HG03108 (cell line): Measurements from ENCODE around the gene TBC1D5.
"Not testable (repeated sequence)": the region's sequence is repeated elsewhere in the genome, so short reads cannot be mapped to it uniquely, and the experiment has no call there.

Source experiments
- ATAC-seq: cut with Tn5 transposase; IDR thresholded peaks from one replicate; pipeline ENCODE4 v1.9.1; 2021; ENCODE audit warnings: moderate library complexity; ENCODE audit not compliant: unreplicated experiment

Gene TBC1D5

GRCh38 chr3:17649748-17650147, 92.7 kb downstream of the TBC1D5 start:
- ATAC-seq: not testable (repeated sequence)

- ATAC-seq: not testable (repeated sequence)
Observed at GRCh38 chr3:17648630-17649355, 93.6 kb downstream of the TBC1D5 start.

GRCh38 chr3:17645074-17645698, 97.2 kb downstream of the TBC1D5 start:
- ATAC-seq: no peak

DNA sequence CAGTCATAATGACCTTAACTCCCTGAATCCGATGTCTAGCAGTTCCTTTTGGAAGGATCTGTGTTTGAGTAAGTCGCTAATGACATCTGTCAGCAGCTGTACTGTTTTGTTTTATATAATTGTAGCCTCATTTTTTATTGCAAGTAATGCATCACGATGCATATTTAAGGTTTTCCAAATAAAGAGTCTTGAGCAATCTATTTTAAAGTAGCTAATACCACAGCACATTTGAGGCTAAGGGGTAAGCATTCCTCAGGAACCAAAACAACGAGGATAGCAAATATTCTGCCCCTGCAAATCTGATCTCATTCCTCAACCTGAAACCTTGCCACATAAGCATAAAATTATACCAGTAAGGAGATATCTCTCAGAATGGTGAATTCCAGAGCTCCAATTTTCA, 98.7 kb downstream of the TBC1D5 start:
- ATAC-seq: no peak

DNA sequence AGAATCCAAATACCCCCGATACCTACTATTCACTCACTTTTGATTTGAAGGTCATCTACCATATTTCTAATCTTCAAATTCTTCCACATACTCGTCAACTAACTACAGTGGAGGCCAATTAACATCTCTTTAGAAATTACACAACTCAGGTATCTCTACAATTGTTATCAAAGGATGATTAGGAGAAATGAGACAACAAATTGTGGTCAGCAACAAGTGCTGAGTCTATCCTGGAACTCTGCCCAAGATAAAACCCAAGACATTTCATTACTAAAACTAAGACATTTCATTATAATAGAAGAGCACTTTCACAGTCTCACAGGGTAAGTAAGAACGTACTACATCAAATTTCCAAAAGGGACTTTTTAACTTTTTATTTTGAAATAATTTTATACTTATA, 100.0 kb downstream of the TBC1D5 start:
- ATAC-seq: no peak

GRCh38 chr3:17640466-17640865, 102.0 kb downstream of the TBC1D5 start:
- no peak for ATAC-seq

DNA sequence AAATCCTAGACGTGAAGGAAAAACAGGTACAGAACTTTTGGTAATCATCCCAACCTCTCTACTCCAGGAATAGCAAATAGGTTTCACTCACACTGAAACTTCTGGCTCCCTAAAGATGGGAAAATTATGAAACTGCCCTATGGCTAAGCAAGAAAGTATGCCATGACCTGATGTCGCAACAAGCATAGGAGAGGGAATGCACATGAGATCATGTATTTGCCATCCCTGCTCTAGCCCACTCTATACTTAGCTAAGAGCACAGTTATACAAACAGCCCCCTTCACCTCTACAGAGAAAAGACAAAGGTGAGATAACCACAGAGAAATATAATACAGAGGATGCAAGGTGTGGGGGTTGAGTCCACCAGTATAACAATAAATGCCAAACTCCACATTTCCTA, 102.7 kb downstream of the TBC1D5 start:
- no peak for ATAC-seq

DNA sequence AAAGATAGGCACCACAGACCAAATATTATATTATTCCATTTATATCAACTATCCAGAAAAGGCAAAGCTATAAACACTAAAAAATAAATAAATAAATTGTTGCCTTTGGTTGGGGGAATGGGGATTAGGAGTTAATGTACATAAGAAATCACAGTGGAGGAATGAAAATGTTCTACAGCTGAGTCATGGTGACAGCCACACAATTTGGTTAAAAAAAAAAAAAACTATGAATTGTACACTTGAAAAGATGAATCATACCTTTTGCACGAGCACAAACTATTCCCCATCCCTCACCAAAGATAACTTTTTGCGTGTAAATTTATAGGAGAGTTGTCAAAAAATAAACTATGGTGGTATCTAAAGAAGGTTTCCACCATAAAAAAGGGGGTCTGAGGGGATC, 103.2 kb downstream of the TBC1D5 start:
- no peak for ATAC-seq

DNA sequence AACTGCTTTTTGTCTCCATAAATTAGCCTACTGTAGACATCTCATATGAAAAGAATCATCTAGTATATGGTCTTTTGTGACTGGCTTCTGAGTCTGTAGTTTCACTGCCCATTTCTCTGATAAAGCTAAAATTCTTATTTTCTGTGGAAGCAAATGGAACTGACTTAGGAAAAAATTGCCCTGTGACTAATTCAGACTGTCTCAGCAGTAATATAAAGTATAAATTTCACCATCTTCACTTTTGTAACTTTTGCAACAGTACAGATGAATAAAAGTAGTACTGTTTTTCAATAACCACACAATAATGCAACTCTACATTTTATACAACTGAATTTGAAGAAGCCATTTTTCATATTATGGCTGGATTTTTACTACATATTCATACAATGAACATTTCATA, 104.1 kb downstream of the TBC1D5 start:
- no peak for ATAC-seq

DNA sequence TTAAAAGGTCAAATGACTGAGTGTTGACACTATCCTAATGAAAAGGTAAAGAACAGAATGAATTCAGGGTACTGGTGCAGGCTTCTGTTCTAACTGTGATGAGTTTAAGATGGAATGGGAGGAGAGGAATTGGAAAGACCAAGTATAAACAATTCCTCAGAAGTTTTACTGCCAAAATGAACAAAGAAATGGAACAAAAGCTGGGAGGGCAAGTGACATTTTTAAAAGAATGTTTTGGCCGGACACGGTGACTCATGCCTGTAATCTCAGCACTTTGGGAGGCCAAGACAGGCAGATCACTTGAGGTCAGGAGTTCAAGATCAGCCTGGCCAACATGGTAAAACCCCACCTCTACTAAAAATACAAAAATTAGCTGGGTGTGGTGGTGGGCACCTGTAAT, 106.8 kb downstream of the TBC1D5 start:
- ATAC-seq: not testable (repeated sequence)

- ATAC-seq: no peak
Observed at GRCh38 chr3:17634964-17635363, 107.5 kb downstream of the TBC1D5 start.

DNA sequence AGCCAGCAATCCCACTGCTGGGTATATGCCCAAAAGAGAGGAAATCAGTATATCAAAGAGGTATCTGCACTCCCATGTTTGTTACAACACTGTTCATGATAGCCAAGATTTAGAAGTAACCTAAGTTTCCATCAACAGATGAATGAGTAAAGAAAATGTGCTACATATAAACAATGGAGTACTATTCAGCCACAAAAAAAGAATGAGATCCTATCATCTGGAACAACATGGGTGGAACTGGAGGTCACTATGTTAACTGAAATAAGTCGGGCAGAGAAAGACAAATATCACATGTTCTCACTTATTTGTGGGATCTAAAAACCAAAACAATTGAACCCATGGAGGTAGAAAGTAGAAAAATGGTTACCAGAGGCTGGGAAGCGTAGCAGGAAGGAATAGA, 108.2 kb downstream of the TBC1D5 start:
- no peak for ATAC-seq

DNA sequence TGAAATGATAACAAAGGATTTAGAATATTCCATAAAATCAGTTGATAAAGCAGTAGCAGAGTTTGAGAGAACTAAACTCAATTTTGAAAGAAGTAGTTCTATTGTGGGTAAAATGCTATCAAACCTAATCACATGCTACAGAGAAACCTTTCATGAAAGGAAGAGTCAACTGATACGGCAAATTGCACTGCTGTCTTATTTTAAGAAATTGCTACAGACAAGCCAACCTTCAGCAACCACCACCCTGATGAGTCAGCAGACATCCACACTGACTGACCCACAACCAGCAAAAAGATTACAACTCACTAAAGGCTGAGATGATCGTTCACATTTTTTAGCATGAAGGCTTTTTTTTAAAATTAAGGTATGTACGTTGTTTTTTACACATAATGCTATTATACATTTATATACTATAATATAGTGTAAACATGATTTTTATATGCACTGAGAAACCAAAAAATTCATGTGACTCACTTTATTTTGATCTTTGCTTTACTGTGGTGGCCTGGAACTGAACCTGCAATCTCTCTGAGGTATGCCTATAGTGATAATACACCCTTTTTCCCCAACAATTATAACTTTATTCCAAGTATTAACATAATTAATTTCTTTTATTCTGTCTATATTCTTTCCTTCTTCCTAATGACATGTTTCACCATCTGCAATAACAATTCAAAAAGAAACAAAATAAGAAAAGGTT, 109.9 kb downstream of the TBC1D5 start:
- ATAC-seq: no peak

GRCh38 chr3:17631609-17632008, 110.8 kb downstream of the TBC1D5 start:
- ATAC-seq: no peak

DNA sequence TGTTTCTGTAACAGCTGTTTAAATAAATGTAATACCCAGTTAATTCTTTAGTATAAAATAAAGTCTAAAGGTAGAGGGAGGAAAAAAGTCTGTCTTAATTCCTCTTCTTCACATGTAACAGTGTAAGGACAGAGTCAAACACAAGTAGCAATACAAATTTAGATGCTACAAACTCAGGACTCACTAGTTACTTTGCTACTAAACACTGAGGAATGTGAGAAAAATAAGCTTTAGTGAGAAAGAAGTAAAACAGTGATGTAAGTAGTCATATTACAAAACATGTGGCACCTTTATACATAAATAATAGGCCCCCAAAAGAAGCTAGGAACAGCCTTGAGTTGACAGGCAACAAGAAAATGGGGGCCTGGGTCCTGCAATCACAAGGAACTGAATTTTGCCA, 113.0 kb downstream of the TBC1D5 start:
- no peak for ATAC-seq

DNA sequence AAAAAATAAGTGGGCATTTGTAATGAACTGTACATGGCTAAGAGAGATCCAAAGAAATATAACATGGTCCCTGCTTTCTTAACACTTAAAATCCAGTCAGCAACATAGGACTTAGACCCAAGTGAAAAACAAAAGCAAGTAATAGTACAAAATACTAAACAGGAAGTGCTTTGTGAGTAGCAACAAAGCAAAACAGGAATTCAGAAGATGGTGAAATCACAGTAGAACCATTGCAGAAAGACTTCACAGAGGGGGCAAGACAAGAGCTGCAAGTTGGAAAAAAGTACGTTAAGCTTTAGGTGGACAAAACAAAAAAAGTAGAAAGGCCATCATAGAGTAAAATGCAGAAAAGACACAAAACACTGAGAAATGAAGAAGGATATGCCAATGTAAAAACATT, 116.0 kb downstream of the TBC1D5 start:
- no peak for ATAC-seq

DNA sequence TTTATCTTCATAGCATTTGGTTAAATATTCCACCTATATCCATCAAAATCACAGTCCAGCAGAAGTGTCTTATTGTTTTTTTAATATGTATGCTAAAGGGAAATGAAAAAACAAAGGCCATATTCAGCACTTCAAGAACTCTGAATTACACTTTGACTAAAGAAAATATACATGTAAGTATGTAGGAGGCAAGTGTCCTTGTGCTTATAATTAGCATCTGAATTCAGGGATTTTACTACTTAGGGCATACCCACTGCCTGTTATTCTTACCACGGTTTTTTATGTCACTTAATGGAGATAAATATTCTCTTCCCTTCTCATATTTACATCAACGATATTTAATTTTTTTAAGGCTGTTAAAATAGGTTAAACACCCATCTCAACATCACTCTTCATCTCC, 117.3 kb downstream of the TBC1D5 start:
- no peak for ATAC-seq

- ATAC-seq: no peak
Observed at GRCh38 chr3:17623464-17623863, 119.0 kb downstream of the TBC1D5 start.

GRCh38 chr3:17619968-17620367, 122.5 kb downstream of the TBC1D5 start:
- ATAC-seq: no peak

- not testable (repeated sequence) for ATAC-seq
Observed at GRCh38 chr3:17613017-17613416, 129.4 kb downstream of the TBC1D5 start.

- ATAC-seq: no peak
Observed at GRCh38 chr3:17607905-17608304, 134.5 kb downstream of the TBC1D5 start.

- no peak for ATAC-seq
Observed at GRCh38 chr3:17605934-17606333, 136.5 kb downstream of the TBC1D5 start.
